ENCODE measurements around the gene UNC45B.

DNA sequence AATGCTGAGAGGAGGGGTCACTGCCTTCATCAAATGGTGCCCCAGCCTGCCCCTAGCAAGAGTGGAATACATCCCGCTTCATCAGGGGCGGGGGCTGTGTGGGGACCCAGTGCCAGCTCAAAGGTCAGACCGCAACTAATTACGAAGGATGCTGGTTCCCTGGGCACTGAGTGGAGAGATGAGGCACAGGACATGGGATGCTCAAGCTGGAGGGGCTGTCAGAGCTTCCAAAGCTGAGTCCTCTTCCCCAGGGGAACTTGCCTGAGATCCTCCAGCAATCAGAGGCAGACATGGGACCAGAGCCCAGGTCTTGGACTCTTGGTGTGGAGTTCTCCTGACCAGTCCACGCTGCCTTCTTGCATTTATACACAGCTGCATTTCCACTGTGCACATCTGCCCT lies 18.9 kb downstream of the UNC45B start:
- TF ChIP-seq POLR2A (IDR thresholded peaks at IDR 0.05), result no peak
- TF ChIP-seq, protein P1, sequence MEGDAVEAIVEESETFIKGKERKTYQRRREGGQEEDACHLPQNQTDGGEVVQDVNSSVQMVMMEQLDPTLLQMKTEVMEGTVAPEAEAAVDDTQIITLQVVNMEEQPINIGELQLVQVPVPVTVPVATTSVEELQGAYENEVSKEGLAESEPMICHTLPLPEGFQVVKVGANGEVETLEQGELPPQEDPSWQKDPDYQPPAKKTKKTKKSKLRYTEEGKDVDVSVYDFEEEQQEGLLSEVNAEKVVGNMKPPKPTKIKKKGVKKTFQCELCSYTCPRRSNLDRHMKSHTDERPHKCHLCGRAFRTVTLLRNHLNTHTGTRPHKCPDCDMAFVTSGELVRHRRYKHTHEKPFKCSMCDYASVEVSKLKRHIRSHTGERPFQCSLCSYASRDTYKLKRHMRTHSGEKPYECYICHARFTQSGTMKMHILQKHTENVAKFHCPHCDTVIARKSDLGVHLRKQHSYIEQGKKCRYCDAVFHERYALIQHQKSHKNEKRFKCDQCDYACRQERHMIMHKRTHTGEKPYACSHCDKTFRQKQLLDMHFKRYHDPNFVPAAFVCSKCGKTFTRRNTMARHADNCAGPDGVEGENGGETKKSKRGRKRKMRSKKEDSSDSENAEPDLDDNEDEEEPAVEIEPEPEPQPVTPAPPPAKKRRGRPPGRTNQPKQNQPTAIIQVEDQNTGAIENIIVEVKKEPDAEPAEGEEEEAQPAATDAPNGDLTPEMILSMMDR (IDR thresholded peaks at IDR 0.05), result no peak
